Osteocyte (in vitro differentiated cells): ENCODE data around the gene PCCA. TPM values are rescaled to one million over a fixed set of nuclear protein-coding genes. Genes with fewer than 3 reads are reported as not detected.
"Not testable (repeated sequence)": the region's sequence is repeated elsewhere in the genome, so short reads cannot be mapped to it uniquely, and the experiment has no call there.

Source experiments
- DNase-seq: peaks from one replicate; pipeline ENCODE4 v3.0.0; 2021; ENCODE audit warnings: mixed read lengths; ENCODE audit not compliant: unreplicated experiment; ENCODE audit errors: extremely low spot score
- H3K27ac Mint-ChIP-seq: one replicate; pipeline ENCODE4 v1.8.0; 2021; ENCODE audit warnings: mild to moderate bottlenecking, mixed read lengths; ENCODE audit not compliant: unreplicated experiment
- H3K27me3 Mint-ChIP-seq: one replicate; pipeline ENCODE4 v1.8.0; 2021; ENCODE audit warnings: mixed read lengths; ENCODE audit not compliant: unreplicated experiment
- H3K36me3 Mint-ChIP-seq: one replicate; pipeline ENCODE4 v1.8.0; 2021; ENCODE audit warnings: mixed read lengths; ENCODE audit not compliant: unreplicated experiment
- H3K4me1 Mint-ChIP-seq: one replicate; pipeline ENCODE4 v1.8.0; 2021; ENCODE audit warnings: mixed read lengths; ENCODE audit not compliant: unreplicated experiment
- H3K4me3 Mint-ChIP-seq: one replicate; pipeline ENCODE4 v1.8.0; 2021; ENCODE audit warnings: mild to moderate bottlenecking, moderate library complexity, mixed read lengths; ENCODE audit not compliant: unreplicated experiment
- H3K9me3 Mint-ChIP-seq: one replicate; pipeline ENCODE4 v1.8.0; 2021; ENCODE audit warnings: mixed read lengths; ENCODE audit not compliant: unreplicated experiment
- total RNA-seq: library from RNA; stranded (reverse); gene quantifications from 2 replicates; pipeline ENCODE4 v1.2.1, GENCODE V29; 2021
- TF ChIP-seq, protein P1 (sequence below): fragments of 200-600 bp; sonication (generic); IDR thresholded peaks from 2 replicates; pipeline ENCODE4 v1.5.0; 2021; ENCODE audit warnings: antibody characterized with exemption, mild to moderate bottlenecking, moderate library complexity

PCCA gene
- total RNA-seq, 1 donor from 2014 or later: 33.7 TPM

- H3K27ac Mint-ChIP-seq: no peak overlapping the region
- H3K4me3 Mint-ChIP-seq: no peak overlapping the region
- H3K36me3 Mint-ChIP-seq: peaks cover 8% of the 10 kb centered on the region
- DNase-seq: peak; percentile 76
- H3K9me3 Mint-ChIP-seq: no peaks in the 10 kb centered on the region
- no peaks in the 10 kb centered on the region for H3K27me3 Mint-ChIP-seq
- H3K4me1 Mint-ChIP-seq: peaks cover 10% of the 10 kb centered on the region
- TF ChIP-seq, protein P1, sequence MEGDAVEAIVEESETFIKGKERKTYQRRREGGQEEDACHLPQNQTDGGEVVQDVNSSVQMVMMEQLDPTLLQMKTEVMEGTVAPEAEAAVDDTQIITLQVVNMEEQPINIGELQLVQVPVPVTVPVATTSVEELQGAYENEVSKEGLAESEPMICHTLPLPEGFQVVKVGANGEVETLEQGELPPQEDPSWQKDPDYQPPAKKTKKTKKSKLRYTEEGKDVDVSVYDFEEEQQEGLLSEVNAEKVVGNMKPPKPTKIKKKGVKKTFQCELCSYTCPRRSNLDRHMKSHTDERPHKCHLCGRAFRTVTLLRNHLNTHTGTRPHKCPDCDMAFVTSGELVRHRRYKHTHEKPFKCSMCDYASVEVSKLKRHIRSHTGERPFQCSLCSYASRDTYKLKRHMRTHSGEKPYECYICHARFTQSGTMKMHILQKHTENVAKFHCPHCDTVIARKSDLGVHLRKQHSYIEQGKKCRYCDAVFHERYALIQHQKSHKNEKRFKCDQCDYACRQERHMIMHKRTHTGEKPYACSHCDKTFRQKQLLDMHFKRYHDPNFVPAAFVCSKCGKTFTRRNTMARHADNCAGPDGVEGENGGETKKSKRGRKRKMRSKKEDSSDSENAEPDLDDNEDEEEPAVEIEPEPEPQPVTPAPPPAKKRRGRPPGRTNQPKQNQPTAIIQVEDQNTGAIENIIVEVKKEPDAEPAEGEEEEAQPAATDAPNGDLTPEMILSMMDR: no peak
These were observed 435.1 kb downstream of the PCCA start for GRCh38 chr13:100523981-100524386.

DNA sequence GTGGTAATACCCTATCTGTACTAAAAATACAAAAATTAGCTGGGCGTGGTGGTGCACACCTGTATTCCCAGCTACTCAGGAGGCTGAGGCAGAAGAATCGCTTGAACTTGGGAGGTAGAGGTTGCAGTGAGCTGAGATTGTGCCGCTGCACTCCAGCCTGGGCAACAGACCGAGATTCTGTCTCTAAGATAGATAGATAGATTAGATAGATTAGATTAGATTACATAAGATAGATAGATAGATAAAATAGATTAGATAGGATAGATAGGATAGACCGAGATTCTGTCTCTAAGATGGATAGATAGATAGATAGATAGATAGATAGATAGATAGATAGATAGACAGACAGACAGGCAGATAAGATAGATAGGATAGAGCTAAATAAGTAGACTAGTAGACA is 435.8 kb downstream of the PCCA start:
- H3K9me3 Mint-ChIP-seq, H3K27ac Mint-ChIP-seq, H3K4me3 Mint-ChIP-seq, H3K27me3 Mint-ChIP-seq: not testable (repeated sequence)
- Mint-ChIP-seq H3K36me3 (peaks cover 15% of the 10 kb centered on the region), H3K4me1 (peaks cover 10% of the 10 kb centered on the region)
- peak; percentile 5 for DNase-seq

DNA sequence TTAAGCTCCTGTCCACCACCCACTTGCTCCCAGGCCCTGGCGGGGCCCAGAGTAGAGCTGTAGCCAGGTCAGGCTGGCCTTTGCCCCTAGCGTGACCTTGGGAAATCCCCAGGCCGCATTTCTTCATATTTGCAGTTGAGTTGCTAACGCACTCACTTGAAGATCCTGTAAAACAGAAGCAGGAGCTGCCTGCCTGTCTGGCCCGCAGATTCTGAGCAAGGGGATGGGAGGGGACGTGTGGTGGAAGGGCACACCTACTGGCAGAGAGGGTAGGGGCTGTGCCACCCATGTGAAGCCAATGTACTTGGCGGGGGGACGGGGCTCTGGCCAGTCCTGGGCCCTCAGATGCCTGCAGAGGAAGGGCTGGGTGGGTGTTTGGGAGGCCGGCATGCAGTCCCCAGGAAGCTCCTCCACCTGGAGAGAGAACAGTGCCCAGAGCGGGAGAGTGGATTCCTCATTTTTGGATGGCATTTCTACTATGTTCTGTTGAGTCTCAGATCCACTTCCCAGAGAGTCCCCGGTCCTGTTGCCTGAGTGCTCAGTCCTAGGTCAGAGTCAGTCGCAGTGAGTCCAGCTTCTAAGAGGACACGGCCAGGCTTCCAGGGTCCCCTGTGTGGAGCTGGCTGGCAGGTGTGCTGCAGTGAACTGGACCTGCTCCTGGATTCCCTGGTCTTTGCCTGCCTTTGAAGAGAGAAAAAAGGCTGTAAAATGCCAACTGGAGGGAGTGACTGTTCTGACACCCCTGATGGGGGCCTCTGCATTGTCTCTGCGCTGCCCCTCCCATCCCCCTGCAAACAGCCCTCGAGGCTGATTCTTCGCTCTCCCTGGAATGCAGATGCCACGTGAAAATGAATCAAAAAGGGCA is 436.8 kb downstream of the PCCA start:
- DNase-seq: no peak
- no peaks in the 10 kb centered on the region for H3K27me3 Mint-ChIP-seq
- peaks cover 15% of the 10 kb centered on the region for H3K36me3 Mint-ChIP-seq
- no peaks in the 10 kb centered on the region for H3K9me3 Mint-ChIP-seq
- H3K4me3 Mint-ChIP-seq: no peak overlapping the region
- no peak overlapping the region for H3K27ac Mint-ChIP-seq
- TF ChIP-seq, protein P1: no peak
- H3K4me1 Mint-ChIP-seq: peaks cover 14% of the 10 kb centered on the region

DNA sequence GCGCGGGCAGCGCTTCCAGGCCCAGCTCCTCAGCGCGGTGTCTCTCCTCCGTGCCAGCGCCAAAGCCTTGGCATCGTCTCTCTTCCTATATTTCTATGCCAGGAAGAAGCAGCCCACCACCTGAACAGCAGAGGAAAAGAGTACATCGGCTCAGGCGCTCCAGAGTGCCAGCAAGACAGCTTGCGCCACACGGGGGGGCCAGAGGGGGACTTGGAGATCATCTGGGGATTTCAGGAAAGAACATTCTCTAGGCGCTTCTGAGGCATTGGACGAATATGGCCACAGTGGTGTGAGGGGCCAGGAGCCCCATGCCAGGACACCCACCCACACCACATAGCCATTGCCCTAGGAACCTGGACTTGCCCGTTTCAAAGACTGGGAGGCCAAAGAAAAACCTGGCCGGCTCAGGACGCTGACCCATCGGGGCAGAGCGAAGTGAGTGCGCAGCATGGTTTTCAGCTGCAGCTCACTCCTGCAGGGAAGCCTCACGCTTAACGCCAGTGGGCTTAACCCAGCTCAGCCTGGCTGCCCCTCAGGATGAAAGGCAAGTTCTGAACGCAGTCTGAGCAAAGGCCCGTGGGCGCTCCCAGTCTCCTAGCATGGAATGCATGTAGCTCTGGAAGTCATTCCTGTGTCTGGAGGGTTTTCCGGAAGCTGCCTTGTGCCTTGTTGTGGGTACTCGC is 437.6 kb downstream of the PCCA start:
- H3K36me3 Mint-ChIP-seq: peaks cover 15% of the 10 kb centered on the region
- peaks cover 8% of the 10 kb centered on the region for H3K4me1 Mint-ChIP-seq
- DNase-seq: no peak

GRCh38 chr13:100527644-100528043 is 438.8 kb downstream of the PCCA start:
- DNase-seq: no peak

More for the DNA sequence above, 437.6 kb downstream of the PCCA start:
- no peaks in the 10 kb centered on the region for H3K27me3 Mint-ChIP-seq
- no peak overlapping the region for H3K4me3 Mint-ChIP-seq
- H3K27ac Mint-ChIP-seq: no peak overlapping the region
- TF ChIP-seq, protein P1: no peak
- no peaks in the 10 kb centered on the region for H3K9me3 Mint-ChIP-seq

More at GRCh38 chr13:100527644-100528043, 438.8 kb downstream of the PCCA start:
- H3K9me3 Mint-ChIP-seq: no peaks in the 10 kb centered on the region
- TF ChIP-seq, protein P1: no peak
- no peak overlapping the region for H3K4me3 Mint-ChIP-seq
- no peak overlapping the region for H3K27ac Mint-ChIP-seq
- H3K36me3 Mint-ChIP-seq: peaks cover 15% of the 10 kb centered on the region
- H3K4me1 Mint-ChIP-seq: peaks cover 4% of the 10 kb centered on the region
- H3K27me3 Mint-ChIP-seq: no peaks in the 10 kb centered on the region
